AG04450 (cell line): ENCODE results near the gene SRRM4. TPM values are rescaled to one million over a fixed set of nuclear protein-coding genes. Genes with fewer than 3 reads are reported as not detected.

Experiments used
- CTCF ChIA-PET: fragments of 300-600, 350-600 bp; formaldehyde crosslinking; extraction: SDS; loops from one replicate; lab custom pipeline; 2022; ENCODE audit warnings: antibody characterized with exemption, inconsistent platforms; lab: Charles Lee
- POLR2A ChIA-PET: fragments of 350-600 bp; formaldehyde crosslinking; extraction: SDS; loops from one replicate; lab custom pipeline; 2021; ENCODE audit warnings: antibody characterized with exemption, inconsistent platforms; lab: Yijun Ruan, JAX
- DNase-seq: peaks from one replicate; pipeline ENCODE4 v3.0.0-alpha.2; 2011; ENCODE audit warnings: low read depth, low spot score
- H3K27ac ChIP-seq: one replicate; pipeline ENCODE4 v1.5.1; 2012; ENCODE audit warnings: low read depth, low read length, control low read depth
- H3K27me3 ChIP-seq: one replicate; pipeline ENCODE4 v1.6.0; 2012; ENCODE audit warnings: low read length; ENCODE audit not compliant: control insufficient read depth, insufficient read depth
- H3K4me3 ChIP-seq: 2 replicates; pipeline ENCODE4 v1.5.1; 2011; ENCODE audit warnings: mild to moderate bottlenecking, low read depth, low read length, control low read depth
- H3K9me3 ChIP-seq: 2 replicates; pipeline ENCODE4 v1.5.1; 2012; ENCODE audit warnings: low read length; ENCODE audit not compliant: control insufficient read depth, insufficient read depth
- CTCF ChIP-seq: IDR thresholded peaks from 2 replicates; pipeline ENCODE4 v1.5.1; 2011; ENCODE audit warnings: low read depth, low read length, control low read depth, inconsistent platforms
- polyA plus RNA-seq: library from polyadenylated mRNA; depleted of rRNA; stranded (reverse); fragments of >200 nt; gene quantifications from 2 replicates; pipeline ENCODE4 v1.2.3, GENCODE V29; 2011

Gene SRRM4
- polyA plus RNA-seq, 1 experiment = not detected

- Histone ChIP-seq H3K27ac (peak overlapping the region; percentile 78), H3K27me3 (no peaks in the 10 kb centered on the region), H3K4me3 (peak overlapping the region; percentile 48), H3K9me3 (no peaks in the 10 kb centered on the region; the same call in 1 of the 2 replicates)
- POLR2A ChIA-PET = no interaction called here
- CTCF ChIA-PET = no interaction called here
- DNase-seq = peak; percentile 80
- no peak for TF ChIP-seq CTCF
Measured at GRCh38 chr12:119176267-119177055, 195.1 kb downstream of the SRRM4 start.

- ChIA-PET CTCF (no interaction called here), POLR2A (no interaction called here)
- Histone ChIP-seq H3K9me3 (no peaks in the 10 kb centered on the region; the same call in 1 of the 2 replicates), H3K27ac (peak overlapping the region; percentile 78), H3K27me3 (no peaks in the 10 kb centered on the region), H3K4me3 (no peak overlapping the region)
- no peak for DNase-seq
- no peak for TF ChIP-seq CTCF
Measured at GRCh38 chr12:119177056-119177325, 195.7 kb downstream of the SRRM4 start.

- TF ChIP-seq CTCF = no peak
- Histone ChIP-seq H3K9me3 (no peaks in the 10 kb centered on the region; the same call in 1 of the 2 replicates), H3K4me3 (no peak overlapping the region), H3K27me3 (no peaks in the 10 kb centered on the region), H3K27ac (peak overlapping the region; percentile 11)
- no peak for DNase-seq
- CTCF ChIA-PET = interaction anchor here (0.6 kb wide), 1 partner anchor 1178 kb away, joined by 3 read pairs; no protein-coding TSS in a partner anchor
- POLR2A ChIA-PET = interaction anchor here (0.7 to 1.4 kb wide), 5 partner anchors 9 to 871 kb away, joined by 3 to 13 read pairs (median 3); no protein-coding TSS in a partner anchor
Measured at GRCh38 chr12:119177724-119178380, 196.5 kb downstream of the SRRM4 start.

GRCh38 chr12:119178544-119179334 is 197.4 kb downstream of the SRRM4 start, which contains the start of gene HSPB8:
TSS of gene HSPB8 (plus strand) at chr12:119178931. CDS start at chr12:119179313, 382 bp downstream.
- ChIA-PET CTCF (interaction anchor here (0.6 kb wide), 1 partner anchor 801 kb away, joined by 3 read pairs; no protein-coding TSS in a partner anchor), POLR2A (interaction anchor here (0.6 to 1.4 kb wide), 7 partner anchors 10 to 1202 kb away, joined by 3 to 13 read pairs (median 3); no protein-coding TSS in a partner anchor)
- Histone ChIP-seq H3K9me3 (no peaks in the 10 kb centered on the region; the same call in 1 of the 2 replicates), H3K4me3 (peak within 1 kb of the TSS; percentile 65), H3K27me3 (no peaks in the 10 kb centered on the region), H3K27ac (peak within 1 kb of the TSS; percentile 91)
- DNase-seq = peak; percentile 88
- no peak for TF ChIP-seq CTCF
